Kidney capillary endothelial cell (primary cell): Measurements from ENCODE around the gene ZSCAN5C.
"Not testable (repeated sequence)": the region's sequence is repeated elsewhere in the genome, so short reads cannot be mapped to it uniquely, and the experiment has no call there.

Experiments used
- DNase-seq: peaks from one replicate; pipeline ENCODE4 v3.0.0-alpha.2; 2018; ENCODE audit warnings: low spot score

ZSCAN5C gene

GRCh38 chr19:56201973-56202372, at the start of gene ZSCAN5C:
ZSCAN5C (plus strand) TSS chr19:56202273; CDS start chr19:56205914, 3,641 bp downstream.
- DNase-seq, result no peak

- DNase-seq, result no peak
These were observed 49.4 kb upstream of the ZSCAN5C start for GRCh38 chr19:56152644-56153043.

- DNase-seq, result peak; percentile 44
These were observed 48.6 kb upstream of the ZSCAN5C start for GRCh38 chr19:56153507-56153906.

GRCh38 chr19:56155124-56155687, 46.9 kb upstream of the ZSCAN5C start:
- no peak for DNase-seq

GRCh38 chr19:56156768-56157167, 45.3 kb upstream of the ZSCAN5C start:
- DNase-seq, result no peak

GRCh38 chr19:56158170-56158757, 43.8 kb upstream of the ZSCAN5C start:
- no peak for DNase-seq

GRCh38 chr19:56159009-56159559, 43.0 kb upstream of the ZSCAN5C start:
- no peak for DNase-seq

- DNase-seq, result no peak
These were observed 42.3 kb upstream of the ZSCAN5C start for GRCh38 chr19:56159622-56160271.

- DNase-seq, result no peak
These were observed 40.5 kb upstream of the ZSCAN5C start for GRCh38 chr19:56161534-56161933.

- DNase-seq, result peak; percentile 36
These were observed 39.8 kb upstream of the ZSCAN5C start for GRCh38 chr19:56162258-56162657.

GRCh38 chr19:56163097-56163496, 39.0 kb upstream of the ZSCAN5C start:
- no peak for DNase-seq

- no peak for DNase-seq
These were observed 35.0 kb upstream of the ZSCAN5C start for GRCh38 chr19:56167064-56167578.

GRCh38 chr19:56170261-56170660, 31.8 kb upstream of the ZSCAN5C start:
- DNase-seq, result peak; percentile 50

GRCh38 chr19:56174086-56174485, 28.0 kb upstream of the ZSCAN5C start:
- DNase-seq, result no peak

GRCh38 chr19:56174550-56174949, 27.5 kb upstream of the ZSCAN5C start:
- no peak for DNase-seq

- not testable (repeated sequence) for DNase-seq
These were observed 26.2 kb upstream of the ZSCAN5C start, which contains the start of gene GALP for GRCh38 chr19:56175861-56176307. GALP (plus strand) TSS chr19:56176008; CDS start chr19:56177109, 1,101 bp downstream.

GRCh38 chr19:56176310-56176709, 25.8 kb upstream of the ZSCAN5C start:
- DNase-seq, result not testable (repeated sequence)

- DNase-seq, result no peak
These were observed 25.2 kb upstream of the ZSCAN5C start for GRCh38 chr19:56176881-56177280.

GRCh38 chr19:56177564-56178243, 24.4 kb upstream of the ZSCAN5C start:
- DNase-seq, result no peak

- DNase-seq, result no peak
These were observed 12.3 kb upstream of the ZSCAN5C start for GRCh38 chr19:56189785-56190184.

GRCh38 chr19:56191115-56191514, 11.0 kb upstream of the ZSCAN5C start:
- no peak for DNase-seq

GRCh38 chr19:56191711-56192110, 10.4 kb upstream of the ZSCAN5C start:
- no peak for DNase-seq
